ENCODE results near the gene RSPO3. TPM values are rescaled to one million over a fixed set of nuclear protein-coding genes. Genes with fewer than 3 reads are reported as not detected.

RSPO3 gene
- polyA plus RNA-seq, 1 experiment, result not detected

DNA sequence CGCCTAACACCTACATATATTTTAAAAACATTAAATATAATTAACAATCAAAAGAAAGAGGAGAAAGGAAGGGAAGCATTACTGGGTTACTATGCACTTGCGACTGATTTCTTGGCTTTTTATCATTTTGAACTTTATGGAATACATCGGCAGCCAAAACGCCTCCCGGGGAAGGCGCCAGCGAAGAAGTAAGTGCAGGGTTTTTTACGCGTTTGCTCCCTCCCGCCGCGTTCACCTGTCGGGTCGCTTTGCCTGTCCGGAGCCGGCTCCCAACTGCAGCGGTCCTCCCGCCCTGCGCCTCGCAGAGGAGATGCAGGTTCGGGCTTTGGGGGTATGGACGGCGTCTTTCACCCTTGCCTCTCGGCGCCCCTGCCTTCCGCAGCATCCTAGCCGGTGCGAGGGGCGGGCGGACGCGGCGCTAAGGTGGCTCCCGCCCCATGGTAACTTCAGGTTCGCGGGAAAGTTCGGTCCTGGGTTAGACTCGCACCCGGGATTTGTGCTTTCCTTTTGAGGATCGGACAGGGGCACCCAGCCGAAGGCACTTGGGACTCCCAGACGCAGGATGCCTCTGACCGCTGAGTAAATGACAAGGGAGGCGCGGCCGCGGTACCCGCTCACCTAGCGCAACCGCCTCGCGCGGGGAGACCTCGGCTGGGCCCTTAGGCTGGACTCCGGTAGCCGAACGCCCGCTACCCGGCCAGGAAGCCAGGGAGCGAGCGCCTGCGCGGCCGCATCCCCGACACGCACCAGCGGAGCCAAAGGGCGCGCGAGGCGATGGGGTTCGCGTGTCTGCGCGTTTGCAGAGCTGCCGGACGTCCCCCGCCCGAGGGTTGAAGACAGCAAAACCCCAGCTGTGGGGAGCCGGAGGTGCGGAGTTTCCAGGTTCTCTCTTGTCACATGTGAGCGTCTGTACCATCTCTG is 891 bp downstream of the RSPO3 start:
- Histone ChIP-seq H3K4me3 (ENCODE audit: low read depth, low read length) (peak overlapping the region; percentile 52), H3K27ac (ENCODE audit: low read depth, low read length) (no peak overlapping the region), H3K27me3 (ENCODE audit: control insufficient read depth, insufficient read depth, low read length) (peaks cover 43% of the 10 kb centered on the region), H3K9me3 (ENCODE audit: control insufficient read depth, insufficient read depth, low read length) (peaks cover 2% of the 10 kb centered on the region; the same call in 1 of the 2 replicates)
- no peak for TF ChIP-seq CTCF (IDR thresholded peaks at IDR 0.05; ENCODE audit: low read depth, low read length)
- ChIA-PET POLR2A (interaction anchor here (0.5 kb wide), 1 partner anchor 39 kb away, joined by 3 read pairs; no protein-coding TSS in a partner anchor), CTCF (no interaction called here)
- DNase-seq (ENCODE audit: low read depth, low spot score), result no peak

DNA sequence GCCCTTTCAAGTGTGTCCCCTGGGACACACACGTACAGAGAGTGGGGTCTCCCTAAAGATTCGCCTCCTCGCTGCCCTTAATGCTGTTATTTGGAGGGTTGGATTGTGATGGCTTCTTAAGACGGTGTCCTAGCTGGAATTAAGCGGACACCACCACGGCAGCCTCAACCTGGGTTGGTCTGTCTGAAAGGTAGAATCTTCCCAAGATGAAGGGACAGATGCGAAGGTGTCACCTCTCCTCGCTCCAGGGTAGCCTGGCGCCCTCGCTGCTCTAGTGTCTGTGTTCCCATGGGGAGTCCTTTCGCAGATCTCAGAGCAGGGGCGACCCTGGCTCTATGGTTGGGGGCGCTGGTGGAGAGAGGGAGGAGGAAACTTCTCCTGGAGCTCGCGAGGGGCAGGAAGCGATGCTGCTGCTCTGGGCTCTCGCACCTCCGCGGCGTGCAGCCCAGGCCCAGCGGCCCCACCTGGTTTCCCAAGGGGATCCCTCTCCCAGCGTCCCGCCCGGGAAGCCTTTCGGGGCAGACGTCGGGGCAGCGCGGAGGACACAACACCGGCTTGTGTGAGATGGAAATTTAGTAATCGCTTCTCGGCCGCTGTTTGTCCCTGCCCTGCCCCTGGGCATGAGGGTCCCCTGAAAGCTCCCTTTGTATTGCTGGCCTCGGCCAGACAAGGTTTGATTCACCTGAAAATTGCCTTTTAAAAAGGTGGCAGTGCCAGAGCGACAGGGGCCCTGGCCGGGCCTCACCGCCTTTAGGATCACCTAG is 1.7 kb downstream of the RSPO3 start:
- CTCF ChIA-PET, result interaction anchor here (0.5 to 3.9 kb wide), 5 partner anchors 19 to 1563 kb away, joined by 3 to 32 read pairs (median 7); no protein-coding TSS in a partner anchor
- Histone ChIP-seq H3K4me3 (ENCODE audit: low read depth, low read length) (no peak overlapping the region), H3K9me3 (ENCODE audit: control insufficient read depth, insufficient read depth, low read length) (peaks cover 2% of the 10 kb centered on the region; the same call in 1 of the 2 replicates), H3K27ac (ENCODE audit: low read depth, low read length) (no peak overlapping the region), H3K27me3 (ENCODE audit: control insufficient read depth, insufficient read depth, low read length) (peaks cover 43% of the 10 kb centered on the region)
- POLR2A ChIA-PET, result no interaction called here
- DNase-seq (ENCODE audit: low read depth, low spot score), result no peak
- TF ChIP-seq CTCF (IDR thresholded peaks at IDR 0.05; ENCODE audit: low read depth, low read length), result no peak

GRCh38 chr6:127120787-127121636 is 2.5 kb downstream of the RSPO3 start:
- Histone ChIP-seq H3K27me3 (ENCODE audit: control insufficient read depth, insufficient read depth, low read length) (peaks cover 43% of the 10 kb centered on the region), H3K9me3 (ENCODE audit: control insufficient read depth, insufficient read depth, low read length) (peaks cover 2% of the 10 kb centered on the region; the same call in 1 of the 2 replicates), H3K27ac (ENCODE audit: low read depth, low read length) (no peak overlapping the region), H3K4me3 (ENCODE audit: low read depth, low read length) (no peak overlapping the region)
- peak; percentile 29 for DNase-seq (ENCODE audit: low read depth, low spot score)
- TF ChIP-seq CTCF (IDR thresholded peaks at IDR 0.05; ENCODE audit: low read depth, low read length), result peak; percentile 94
- ChIA-PET CTCF (interaction anchor here (0.8 to 3.9 kb wide), 5 partner anchors 316 to 1131 kb away, joined by 3 to 32 read pairs (median 4); no protein-coding TSS in a partner anchor), POLR2A (no interaction called here)

- DNase-seq (ENCODE audit: low read depth, low spot score), result no peak
- POLR2A ChIA-PET, result no interaction called here
- Histone ChIP-seq H3K27ac (ENCODE audit: low read depth, low read length) (no peak overlapping the region), H3K4me3 (ENCODE audit: low read depth, low read length) (no peak overlapping the region), H3K9me3 (ENCODE audit: control insufficient read depth, insufficient read depth, low read length) (peaks cover 2% of the 10 kb centered on the region; the same call in 1 of the 2 replicates), H3K27me3 (ENCODE audit: control insufficient read depth, insufficient read depth, low read length) (peaks cover 38% of the 10 kb centered on the region)
- TF ChIP-seq CTCF (IDR thresholded peaks at IDR 0.05; ENCODE audit: low read depth, low read length), result no peak
- CTCF ChIA-PET, result interaction anchor here (0.5 to 3.9 kb wide), 8 partner anchors 69 to 1131 kb away, joined by 3 to 32 read pairs (median 4); no protein-coding TSS in a partner anchor
Measured at GRCh38 chr6:127121637-127121960, 3.1 kb downstream of the RSPO3 start.
